ENCODE measurements around the gene SLCO2A1.
A peak's percentile ranks its signal among the peaks of the same experiment; 100 is the strongest.

Gene SLCO2A1

DNA sequence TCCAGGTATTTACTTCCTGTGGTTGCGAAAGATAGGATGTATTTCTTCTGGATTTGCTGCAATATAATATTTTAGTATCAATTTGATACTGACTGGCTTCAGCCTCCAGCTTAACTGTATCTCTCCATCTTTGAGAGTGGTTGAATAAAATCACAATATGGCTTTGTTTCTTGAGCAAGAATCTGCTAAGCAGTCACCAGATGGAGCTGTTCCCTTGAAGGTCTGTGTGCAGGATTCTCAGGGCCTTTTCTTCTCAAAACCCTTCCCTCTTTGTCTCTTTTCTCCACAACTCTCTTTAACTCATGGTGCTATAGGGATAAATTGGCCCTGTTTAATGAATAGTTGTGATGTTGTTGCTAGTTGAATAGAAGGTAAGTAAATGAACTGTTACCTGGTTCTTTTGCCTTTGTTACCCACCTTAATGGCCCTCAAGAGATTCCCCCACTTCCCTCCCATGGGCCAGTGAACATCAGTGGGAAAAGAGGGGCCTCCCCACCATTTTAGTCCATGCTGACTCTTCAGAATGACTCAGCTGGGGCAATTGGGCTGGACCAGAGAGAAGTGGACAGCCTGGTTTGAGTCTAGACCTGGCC lies 99.3 kb downstream of the SLCO2A1 start:
- no peak for DNase-seq

DNA sequence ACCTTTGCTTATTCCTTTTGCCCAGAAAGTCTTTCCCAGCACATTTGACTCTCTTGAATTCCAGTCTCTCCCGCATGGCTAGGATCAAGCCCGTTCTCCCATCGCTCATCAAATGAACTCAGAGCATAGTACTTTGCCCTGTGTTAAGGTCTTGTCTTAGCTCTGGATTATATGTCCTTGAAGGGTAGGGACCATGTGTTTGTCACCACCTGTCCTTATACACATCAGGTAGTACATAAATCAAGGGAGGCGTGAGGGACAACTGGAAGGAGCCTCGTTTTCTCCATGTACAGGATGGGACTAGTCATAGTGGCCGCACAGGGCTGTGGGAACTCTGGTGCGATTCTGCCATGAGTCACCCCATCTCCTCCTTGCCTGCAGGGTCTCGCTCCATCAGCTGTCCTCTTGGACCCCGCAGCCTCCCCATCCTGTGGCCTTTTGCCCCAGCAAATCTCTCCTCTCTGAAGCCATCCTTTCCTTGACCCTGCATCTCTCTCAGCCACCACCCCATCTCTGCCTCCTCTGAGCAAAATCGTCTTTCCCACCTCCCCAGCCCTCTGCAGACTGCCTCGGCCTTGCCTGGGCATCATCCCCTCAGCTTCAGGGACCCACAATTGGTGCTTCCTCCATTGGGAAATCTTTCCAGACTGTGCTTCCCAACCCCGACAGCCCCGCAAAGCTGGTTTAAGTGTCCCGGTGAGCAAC lies 100.7 kb downstream of the SLCO2A1 start:
- DNase-seq = no peak

DNA sequence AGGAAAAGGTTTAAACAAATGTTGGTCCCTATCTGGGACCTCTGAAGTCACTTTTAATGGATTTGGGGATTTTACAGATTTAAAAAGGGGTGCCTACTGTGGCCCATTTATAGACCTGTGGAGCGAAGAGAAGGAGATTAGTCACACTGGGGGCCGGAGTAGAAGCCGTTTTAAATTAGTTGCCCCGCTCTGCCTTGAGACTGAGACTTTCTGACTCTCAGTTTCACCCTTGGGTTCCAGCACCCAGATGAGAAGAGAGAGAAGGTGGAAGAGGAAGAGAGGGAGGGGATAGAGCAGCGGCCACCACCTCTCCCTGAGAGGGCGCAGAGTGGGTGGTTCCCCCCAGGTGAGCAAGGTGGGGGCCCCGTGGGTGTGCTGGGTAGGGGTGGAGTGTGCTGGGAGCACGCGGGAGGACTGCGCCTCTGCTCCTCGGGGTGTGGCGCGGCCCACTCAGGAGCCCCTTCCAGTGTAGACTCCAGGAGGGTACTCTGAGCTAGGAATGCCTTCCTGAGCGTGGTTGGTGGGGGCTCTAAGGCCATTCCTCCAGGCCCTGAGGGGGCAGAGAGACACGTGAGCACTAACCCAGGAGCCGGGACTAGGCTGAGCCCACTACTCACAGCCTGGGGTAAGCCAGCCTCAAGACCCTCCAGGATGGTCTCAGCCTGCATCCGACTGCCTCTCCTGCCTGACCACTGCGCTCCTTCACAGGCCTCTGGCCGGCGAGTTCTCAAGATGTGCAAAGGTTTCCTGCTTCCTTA lies 101.4 kb downstream of the SLCO2A1 start:
- no peak for DNase-seq

DNA sequence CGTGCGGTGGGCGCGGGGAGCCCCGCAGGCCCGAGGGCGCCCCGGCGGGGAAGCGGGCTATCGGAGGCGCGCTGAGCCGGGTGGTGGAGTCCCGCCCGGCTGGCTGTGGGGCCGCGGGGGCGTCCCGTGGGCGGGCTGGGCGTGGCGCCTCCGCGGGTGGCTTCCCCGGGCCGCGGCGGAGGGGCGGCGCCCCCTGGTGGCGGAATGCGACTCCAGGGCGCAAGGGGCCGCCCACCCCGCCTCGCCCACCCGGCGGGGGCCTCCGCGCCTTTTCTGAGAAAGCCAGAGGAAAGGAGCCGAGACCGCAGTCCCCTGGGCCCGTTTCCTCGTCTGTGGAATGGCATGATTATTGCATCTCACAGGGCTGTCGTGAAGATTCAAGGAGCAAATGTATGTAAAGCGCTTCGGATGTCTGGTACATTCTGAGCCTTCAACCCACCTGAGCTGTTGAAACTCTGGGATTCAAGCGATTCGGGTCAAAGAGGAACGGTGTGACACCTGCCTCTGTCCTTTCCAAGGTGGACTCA lies 102.1 kb downstream of the SLCO2A1 start:
- DNase-seq = peak; percentile 74

DNA sequence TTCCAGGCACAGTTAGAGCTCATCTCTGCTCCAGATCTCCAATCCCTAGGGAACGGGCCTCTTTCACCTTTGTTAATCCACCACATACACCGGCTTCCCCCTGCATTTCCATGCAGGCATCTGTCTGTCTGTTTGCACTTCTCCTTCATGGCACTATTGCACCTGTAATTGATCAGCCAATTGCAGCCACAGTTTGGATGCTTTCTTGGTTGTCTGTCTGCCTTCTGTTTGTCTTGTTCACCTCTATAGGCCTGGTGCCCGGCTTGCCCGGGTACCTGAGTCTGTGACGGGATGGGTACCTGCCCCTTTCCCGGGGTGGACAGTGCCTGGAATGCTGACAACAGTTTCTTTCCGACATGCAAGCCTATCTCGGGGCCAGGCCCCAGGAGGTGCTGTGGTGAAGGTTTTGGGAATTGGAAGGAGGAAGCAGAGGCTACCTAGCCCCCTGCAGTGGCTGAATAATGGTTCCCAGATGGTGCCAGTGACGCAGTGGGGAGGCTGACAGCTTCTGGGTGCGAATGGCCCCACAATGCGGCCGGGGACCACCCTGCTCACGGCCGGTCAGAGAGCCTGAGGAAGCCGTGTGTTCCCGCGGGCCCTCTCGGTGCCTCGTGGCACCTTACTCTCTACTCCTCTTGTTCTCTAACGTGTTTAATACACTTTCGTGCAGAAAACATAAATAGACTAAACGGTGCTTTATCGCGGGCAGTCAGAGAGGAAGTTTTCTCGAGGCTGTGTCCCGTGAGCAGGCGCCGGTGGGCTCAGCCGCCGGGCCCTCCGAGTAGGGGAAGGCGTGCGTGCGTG lies 102.8 kb downstream of the SLCO2A1 start:
- no peak for DNase-seq

DNA sequence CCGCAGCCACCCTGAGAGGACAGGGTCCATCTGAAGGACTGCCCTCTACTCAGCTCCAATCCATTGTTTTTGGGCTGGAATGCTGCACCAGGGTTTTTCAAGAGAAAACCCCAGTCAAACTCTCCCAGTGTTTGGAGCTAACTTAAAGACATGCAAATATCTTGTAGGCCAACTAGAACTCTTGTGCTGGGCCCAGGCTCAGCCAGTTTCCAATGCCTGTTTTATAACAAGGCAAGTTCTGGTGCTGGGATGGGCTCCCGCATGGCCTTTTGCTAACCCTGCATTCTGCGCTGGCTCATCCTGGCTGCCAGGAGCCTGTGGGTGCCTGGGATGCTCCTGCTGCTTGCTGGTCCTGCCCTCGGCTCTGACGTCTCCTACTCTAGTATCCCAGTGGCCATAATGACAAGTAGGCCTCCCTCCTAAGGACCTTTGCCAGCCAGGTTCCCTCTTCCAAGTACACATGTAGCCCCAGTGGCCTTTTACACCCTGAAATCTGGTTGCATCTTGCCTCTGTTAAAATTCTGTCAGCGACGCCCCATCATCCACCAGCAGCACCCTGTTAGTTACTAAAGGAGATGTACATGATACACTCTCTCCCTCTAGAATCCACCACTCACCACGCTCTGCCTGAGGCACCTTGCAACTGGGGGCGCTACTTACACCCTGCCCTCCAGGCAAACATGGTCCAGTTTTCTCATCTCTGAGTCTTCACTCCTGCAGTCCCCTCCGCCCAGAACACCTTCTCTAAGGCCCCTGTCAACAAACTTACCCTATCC lies 103.6 kb downstream of the SLCO2A1 start:
- no peak for DNase-seq

DNA sequence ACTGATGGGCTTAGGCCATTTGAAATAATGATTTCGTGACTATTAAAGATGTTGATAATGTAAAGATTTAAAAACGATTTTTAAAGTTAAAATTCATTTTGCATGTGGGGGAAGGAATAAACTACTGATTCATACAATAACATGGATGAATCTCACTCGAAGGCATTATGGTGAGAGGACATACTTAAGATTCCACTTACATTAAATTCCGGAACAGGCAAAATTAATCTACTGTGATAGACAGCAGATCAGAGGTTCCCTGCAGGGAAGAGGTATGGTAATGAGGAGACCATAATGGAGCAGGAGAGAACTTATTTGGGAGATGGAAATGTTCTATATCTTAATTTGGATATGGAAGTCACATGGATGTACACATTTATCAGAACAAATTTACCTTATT lies 105.7 kb downstream of the SLCO2A1 start:
- DNase-seq = no peak

DNA sequence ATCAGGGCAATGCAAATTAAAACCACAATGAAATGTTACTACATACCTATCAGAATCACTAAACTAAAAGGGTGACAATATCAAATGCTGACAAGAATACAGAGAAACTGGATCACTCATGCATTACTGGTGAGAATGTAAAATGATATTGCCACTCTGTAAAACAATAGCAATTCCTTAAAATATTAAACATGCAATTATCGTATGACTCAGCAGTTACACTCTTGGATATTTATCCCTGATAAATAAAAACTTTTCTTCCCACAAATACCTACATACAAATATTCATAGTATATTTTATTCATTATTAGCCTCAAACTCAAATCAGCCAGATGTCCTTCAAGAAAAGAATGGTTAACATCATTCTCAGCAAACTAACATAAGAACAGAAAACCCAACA lies 108.1 kb downstream of the SLCO2A1 start:
- DNase-seq = no peak

DNA sequence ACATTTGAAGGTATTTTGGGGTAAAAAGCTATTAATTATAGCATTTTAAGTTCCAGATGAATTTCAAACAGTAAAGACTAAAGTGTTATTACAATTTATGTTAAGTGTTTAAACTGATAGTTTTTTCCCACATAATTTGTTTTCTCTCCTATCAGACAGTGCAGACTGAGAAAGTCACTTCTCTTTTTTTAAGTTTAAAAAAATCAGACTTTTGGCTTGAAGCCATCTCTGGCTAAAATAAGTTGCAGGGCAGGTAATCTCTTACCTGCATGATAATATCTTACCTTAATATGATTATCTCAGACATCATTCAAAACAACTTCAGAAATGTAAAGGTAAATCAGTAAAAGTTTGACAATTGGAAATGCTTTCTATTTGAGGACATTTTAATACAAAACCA lies 112.6 kb downstream of the SLCO2A1 start:
- DNase-seq = no peak

DNA sequence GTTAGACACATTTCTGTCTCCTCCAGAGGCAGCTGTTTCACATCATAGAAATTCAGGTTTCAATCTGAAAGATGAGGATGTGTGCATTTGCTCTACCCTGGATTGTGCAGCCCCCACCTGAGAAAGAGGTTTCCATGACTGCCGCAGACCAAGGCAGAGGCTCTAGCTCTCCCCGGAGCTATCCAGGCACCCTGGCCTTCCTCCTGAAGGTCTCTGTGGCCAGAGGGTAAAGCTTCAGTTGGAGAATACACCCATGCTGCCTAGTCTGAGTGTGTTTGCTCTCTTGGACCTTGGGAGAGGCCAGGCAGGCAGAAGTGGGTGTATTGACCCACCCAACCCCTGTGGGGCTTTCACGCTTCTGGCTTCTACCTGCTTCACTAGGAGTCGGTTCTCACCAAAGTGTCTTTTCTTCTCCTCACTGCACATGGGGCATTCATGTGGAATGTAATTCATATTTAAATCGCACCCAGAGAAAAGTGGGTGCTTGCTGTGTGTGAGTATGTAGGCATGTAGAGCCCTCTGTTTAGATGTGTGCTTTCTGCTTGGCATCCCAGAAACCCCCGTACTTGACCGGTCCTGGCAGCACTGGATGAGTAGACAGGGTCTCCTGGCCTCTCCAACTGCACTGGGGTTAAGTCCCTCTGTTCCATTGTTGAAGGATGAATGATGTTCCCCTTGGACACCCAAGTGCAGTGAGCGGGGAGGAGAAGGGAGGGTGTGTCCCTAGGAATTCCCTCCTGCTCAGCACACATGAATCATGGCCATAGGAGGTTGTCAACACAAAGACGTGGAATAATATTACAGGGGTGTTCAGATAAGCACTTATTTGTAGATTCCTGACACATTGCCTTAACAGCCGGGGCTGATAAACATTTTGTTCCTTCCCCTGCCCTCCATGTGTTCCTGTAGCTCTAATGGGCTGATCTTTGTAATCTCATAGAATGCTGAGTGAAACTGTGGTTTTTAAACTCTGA lies 113.8 kb downstream of the SLCO2A1 start:
- no peak for DNase-seq

DNA sequence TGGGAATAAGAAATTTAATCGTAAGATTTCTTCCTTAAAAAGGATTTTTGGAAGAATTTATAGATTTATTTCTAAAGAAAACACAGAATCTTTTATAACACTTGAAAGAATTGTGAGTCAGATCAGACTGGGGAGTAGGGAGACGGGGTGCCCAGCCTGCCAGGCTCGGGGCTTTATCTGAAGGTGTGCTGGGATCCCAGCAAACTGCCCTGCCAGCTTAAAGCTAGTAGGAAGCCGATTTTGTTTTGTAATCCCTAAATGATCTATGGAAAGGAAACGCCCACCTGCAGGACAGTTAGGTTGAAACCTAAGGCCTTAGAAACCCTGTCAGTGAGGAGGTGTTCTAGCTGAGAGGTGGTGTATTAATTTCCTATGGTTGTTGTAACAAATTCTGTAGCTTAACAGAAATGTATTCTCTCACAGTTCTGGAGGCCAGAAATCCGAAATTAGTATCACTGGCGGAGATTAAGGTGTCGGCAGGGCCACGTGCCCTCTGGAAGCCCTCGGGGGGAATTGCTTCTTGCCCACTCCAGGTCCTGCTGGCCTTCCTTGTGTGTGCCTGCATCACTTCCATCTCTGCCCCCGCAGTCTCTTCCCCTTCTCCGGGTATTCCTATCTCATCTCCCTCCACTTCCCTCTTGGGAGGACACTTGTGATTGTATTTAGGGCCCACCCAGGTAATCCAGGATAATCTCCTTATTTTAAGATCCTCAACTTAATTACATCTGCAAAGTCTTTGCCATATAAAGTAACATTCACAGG lies 114.7 kb downstream of the SLCO2A1 start:
- no peak for DNase-seq

DNA sequence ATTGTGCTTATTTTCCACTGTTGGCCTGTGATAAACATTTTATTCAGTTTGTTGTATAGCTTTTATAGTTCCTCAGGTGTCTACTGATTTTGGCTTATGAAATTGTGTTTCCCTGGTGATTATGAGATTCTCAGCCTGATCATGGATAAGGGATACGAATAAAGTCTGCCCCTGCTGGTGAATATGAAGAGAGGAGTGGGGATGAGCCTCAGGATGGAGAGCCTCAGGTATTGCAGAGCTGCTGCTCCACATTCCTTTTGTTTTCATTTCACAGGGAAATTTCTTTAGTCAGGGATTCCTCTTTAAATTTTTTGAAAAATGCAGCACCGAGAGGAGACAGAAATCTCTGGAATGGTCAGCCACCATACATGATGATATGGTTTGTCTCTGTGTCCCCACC lies 119.3 kb downstream of the SLCO2A1 start:
- no peak for DNase-seq

DNA sequence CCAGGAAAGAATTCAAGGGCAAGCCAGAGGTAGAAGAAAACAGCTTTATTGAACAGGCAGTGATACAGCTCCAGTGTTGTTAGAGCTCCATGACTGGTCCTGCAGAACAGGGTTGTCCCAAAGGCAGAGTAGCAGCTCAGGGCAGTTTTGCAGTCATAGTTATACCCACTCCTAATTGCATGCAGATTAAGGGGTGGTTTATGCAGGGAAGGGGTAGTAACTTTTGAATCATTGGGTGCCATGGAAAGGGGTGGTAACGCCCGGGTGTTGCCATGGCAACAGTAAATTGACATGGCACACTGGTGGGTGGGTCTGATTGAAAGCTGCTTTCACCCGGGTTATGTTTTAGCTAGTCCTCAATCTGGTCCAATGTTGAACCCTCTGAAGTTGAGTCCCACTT lies 124.3 kb downstream of the SLCO2A1 start:
- no peak for DNase-seq

DNA sequence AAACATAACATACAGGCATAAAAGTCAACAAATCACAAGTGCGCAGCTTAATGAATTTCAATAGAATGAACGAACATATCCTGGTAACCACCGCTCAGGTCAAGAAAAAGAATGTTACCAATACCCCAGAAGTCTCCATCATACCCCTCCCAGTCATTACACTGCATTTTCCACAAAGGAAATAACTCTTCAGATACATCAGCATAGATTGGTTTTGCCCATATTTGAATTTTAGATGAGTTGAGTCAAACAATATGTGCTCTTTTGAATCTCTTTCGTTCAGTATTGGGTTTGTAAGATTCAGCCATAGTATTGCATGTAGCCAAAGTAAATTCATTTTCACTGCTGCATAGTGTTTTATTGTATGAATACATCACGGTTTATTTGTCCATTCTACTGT lies 127.9 kb downstream of the SLCO2A1 start:
- no peak for DNase-seq

DNA sequence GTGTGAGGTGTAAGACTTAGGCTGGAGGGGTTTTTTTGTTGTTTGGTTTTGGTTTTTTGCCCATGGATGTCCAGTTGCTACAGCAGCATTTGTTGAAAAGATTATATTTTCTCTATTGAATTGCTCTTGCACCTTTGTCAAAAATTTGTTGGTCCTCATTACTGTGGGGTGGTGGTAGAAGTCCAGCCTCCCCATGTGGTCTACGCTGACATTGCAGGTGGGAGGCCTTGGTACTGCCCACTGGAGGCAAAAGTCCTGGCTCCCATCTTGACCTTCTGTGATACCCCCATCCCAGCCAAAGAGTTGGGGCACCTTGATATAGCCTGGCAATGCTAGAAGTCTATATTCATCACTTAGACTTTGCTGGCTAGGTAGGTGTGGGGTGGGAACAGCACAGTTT lies 128.6 kb downstream of the SLCO2A1 start:
- DNase-seq = no peak

DNA sequence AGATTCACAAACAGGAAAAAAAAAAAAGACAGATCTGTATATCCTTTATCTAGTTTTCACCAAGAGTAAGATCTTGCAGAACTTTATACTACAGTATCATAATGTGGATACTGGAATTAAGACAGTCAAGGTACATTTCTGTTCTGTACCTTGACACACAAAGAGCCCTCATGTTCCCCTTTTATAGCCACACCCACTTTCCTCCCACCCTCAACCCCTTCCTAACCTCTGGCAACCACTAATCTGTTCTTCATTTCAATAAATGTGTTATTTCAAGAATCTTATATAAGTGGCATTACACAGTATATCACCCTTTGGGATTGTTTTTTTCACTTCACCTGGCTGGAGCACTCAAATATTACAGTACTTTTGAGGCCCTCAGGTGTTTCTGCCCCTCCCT lies 130.4 kb downstream of the SLCO2A1 start:
- DNase-seq = no peak

DNA sequence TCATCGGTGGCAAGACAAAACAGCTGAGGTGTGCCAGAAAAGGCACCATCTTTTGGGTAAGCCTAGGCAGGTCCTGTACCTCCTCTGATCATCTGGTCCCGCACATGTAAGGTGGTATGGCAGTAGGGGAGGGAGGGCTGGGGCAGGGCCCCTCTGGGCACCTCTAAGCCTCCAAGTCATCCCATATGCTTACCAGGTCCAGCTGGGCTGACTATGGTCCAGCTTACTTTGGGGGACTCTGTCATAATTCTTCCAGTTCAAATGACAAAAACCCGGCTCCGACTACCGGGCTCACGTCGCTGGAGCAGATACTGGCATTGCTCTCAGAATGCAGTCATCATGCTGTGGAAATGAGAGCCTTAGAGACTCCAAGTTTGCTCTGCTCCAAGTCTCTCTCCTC lies 132.2 kb downstream of the SLCO2A1 start:
- DNase-seq = no peak

DNA sequence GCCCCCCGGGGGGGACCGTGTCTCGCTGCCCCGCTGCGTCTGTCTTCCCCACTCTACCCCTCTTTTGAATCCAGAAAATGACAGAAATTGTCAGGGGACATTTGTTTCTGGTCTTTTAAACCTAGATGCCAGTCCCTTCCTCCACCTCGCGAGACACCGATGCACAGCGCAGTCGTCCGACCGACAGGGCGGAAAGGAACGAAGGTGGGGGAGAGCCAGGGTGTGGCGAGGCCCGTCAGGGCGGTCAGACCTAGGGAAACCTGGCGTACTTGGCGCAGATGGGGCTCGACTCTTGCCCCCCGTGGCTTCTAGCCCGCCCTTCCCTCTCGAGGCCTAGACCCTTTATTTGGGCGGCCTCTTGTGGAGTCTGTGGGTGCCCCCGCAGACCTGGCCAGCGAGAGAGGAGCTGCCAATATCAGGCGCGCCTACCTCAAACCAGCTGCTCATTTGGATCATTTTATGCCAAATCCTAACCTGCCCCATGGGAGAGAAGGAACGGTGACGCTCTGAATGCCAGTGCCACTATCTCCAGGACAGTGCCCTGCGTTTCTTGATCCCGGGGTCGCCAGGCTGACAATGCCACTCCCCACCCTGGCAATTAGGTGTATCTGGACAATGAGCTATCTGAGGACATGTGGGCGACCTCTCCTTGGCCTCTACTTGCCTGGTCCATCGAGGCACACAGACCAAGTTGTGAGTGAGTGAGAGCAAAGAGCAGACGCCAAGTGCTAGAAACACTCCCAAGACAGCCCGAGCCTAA lies 133.5 kb downstream of the SLCO2A1 start:
- no peak for DNase-seq

DNA sequence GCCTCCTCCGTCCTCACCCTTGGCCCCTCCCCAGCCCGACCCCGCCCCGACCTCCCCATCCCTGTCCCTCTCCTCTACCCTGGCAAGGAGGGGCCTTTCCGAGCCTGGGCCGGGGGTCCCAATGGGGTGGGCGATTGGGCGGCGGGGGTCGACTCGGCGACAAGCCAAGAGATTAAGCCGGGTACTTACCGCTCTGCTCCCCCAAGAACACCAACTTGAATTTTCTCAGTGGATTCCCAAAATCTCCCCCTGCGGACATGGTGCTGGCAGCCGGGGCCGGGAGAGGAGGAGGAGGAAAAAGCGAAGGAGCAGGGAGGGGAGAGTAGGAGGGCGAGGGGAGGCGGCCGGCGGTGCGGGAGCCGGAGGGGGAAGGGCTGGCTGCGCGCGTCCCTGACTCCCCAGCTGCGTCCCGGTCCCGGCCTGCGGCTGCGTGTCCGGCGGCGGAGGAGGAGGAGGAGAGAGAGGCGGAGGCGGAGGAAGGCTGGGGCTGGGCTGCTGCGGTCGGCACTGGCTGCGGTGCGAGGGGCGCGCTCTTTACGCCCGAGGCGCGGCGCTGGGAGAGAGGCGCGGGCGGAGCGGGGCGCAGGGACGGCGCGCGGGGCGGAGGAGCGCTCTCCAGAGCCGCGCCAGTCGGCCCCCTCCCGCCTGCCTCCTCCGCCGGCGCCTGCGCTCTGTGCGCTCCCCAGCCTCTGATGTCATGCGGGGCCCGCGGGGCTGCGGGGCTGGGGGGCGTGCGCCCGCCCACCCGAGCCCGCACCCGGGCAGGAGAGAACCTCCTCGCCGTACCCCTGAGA lies 134.3 kb downstream of the SLCO2A1 start, which contains the start of gene RAB6B:
Gene RAB6B, minus strand, starts transcription at position 675 of the 794 bp plus-strand sequence. Its CDS starts 416 bp downstream, at position 259.
- DNase-seq = no peak
